Progenitor cell of endocrine pancreas (in vitro differentiated cells): ENCODE measurements around the gene KRT39. TPM values are rescaled to one million over a fixed set of nuclear protein-coding genes. Genes with fewer than 3 reads are reported as not detected.

Experiments
- DNase-seq: peaks from one replicate; pipeline ENCODE4 v3.0.0; 2021; ENCODE audit warnings: low spot score; ENCODE audit not compliant: unreplicated experiment
- H3K27ac Mint-ChIP-seq: 2 replicates; pipeline ENCODE4 v1.8.0; 2021; ENCODE audit warnings: mild to moderate bottlenecking, moderate library complexity, mixed read lengths
- H3K27me3 Mint-ChIP-seq: 2 replicates; pipeline ENCODE4 v1.8.0; 2021; ENCODE audit warnings: mixed read lengths
- H3K36me3 Mint-ChIP-seq: 2 replicates; pipeline ENCODE4 v1.8.0; 2022; ENCODE audit warnings: mixed read lengths; ENCODE audit not compliant: insufficient read depth
- H3K4me1 Mint-ChIP-seq: 2 replicates; pipeline ENCODE4 v1.8.0; 2021; ENCODE audit warnings: low read depth, mixed read lengths
- H3K4me3 Mint-ChIP-seq: 2 replicates; pipeline ENCODE4 v1.8.0; 2021; ENCODE audit warnings: low read depth, mild to moderate bottlenecking, moderate library complexity, mixed read lengths
- H3K9me3 Mint-ChIP-seq: 2 replicates; pipeline ENCODE4 v1.8.0; 2021; ENCODE audit warnings: low read depth, mixed read lengths
- CTCF ChIP-seq: fragments of 200-600 bp; sonication (generic); IDR thresholded peaks from one replicate; pipeline ENCODE4 v1.5.0; 2021; ENCODE audit warnings: antibody characterized with exemption, mild to moderate bottlenecking; ENCODE audit not compliant: unreplicated experiment
- total RNA-seq: library from RNA; stranded (reverse); gene quantifications from 2 replicates; pipeline ENCODE4 v1.2.1, GENCODE V29; 2021

Gene KRT39
- total RNA-seq, 1 donor from 2014 or later, result not detected

- no peak for TF ChIP-seq CTCF
- no peaks in the 10 kb centered on the region for H3K36me3 Mint-ChIP-seq
- H3K9me3 Mint-ChIP-seq, result peaks cover 14% of the 10 kb centered on the region
- peaks cover 45% of the 10 kb centered on the region for H3K4me1 Mint-ChIP-seq
- DNase-seq, result no peak
- H3K27ac Mint-ChIP-seq, result no peak overlapping the region
- no peaks in the 10 kb centered on the region for H3K27me3 Mint-ChIP-seq
- H3K4me3 Mint-ChIP-seq, result no peak overlapping the region
These were observed 5.2 kb downstream of the KRT39 start for GRCh38 chr17:40961591-40961990.

GRCh38 chr17:40960144-40960543, 6.6 kb downstream of the KRT39 start:
- peaks cover 14% of the 10 kb centered on the region for H3K9me3 Mint-ChIP-seq
- no peaks in the 10 kb centered on the region for H3K36me3 Mint-ChIP-seq
- TF ChIP-seq CTCF, result no peak
- peak overlapping the region; percentile 31 for H3K27ac Mint-ChIP-seq
- H3K4me1 Mint-ChIP-seq, result peaks cover 56% of the 10 kb centered on the region
- DNase-seq, result no peak
- H3K27me3 Mint-ChIP-seq, result no peaks in the 10 kb centered on the region
- H3K4me3 Mint-ChIP-seq, result no peak overlapping the region

- peak overlapping the region; percentile 95 for H3K27ac Mint-ChIP-seq
- no peaks in the 10 kb centered on the region for H3K36me3 Mint-ChIP-seq
- H3K9me3 Mint-ChIP-seq, result peaks cover 6% of the 10 kb centered on the region
- peak overlapping the region; percentile 58 for H3K4me3 Mint-ChIP-seq
- H3K27me3 Mint-ChIP-seq, result no peaks in the 10 kb centered on the region
- no peak for DNase-seq
- TF ChIP-seq CTCF, result no peak
- H3K4me1 Mint-ChIP-seq, result peaks cover 58% of the 10 kb centered on the region
These were observed 8.4 kb downstream of the KRT39 start for GRCh38 chr17:40958086-40958953.

- Mint-ChIP-seq H3K4me1 (peaks cover 51% of the 10 kb centered on the region), H3K9me3 (peaks cover 5% of the 10 kb centered on the region), H3K27ac (peak overlapping the region; percentile 95), H3K27me3 (no peaks in the 10 kb centered on the region), H3K36me3 (no peaks in the 10 kb centered on the region), H3K4me3 (peak overlapping the region; percentile 2)
- DNase-seq, result no peak
- no peak for TF ChIP-seq CTCF
These were observed 10.1 kb downstream of the KRT39 start for GRCh38 chr17:40956401-40957254.

GRCh38 chr17:40953881-40954280, 12.9 kb downstream of the KRT39 start:
- Mint-ChIP-seq H3K27ac (no peak overlapping the region), H3K9me3 (no peaks in the 10 kb centered on the region), H3K27me3 (no peaks in the 10 kb centered on the region), H3K36me3 (no peaks in the 10 kb centered on the region), H3K4me3 (no peak overlapping the region), H3K4me1 (peaks cover 48% of the 10 kb centered on the region)
- DNase-seq, result no peak
- TF ChIP-seq CTCF, result no peak
